Kidney (tissue), 14 donors: ENCODE data around the gene MBTD1. TPM values are rescaled to one million over a fixed set of nuclear protein-coding genes. Genes with fewer than 3 reads are reported as not detected.

Source experiments
- DNase-seq, 5 donors: peaks; one replicate each; pipeline ENCODE4 v3.0.0-alpha.2; 2013 to 2020
- FAIRE-seq: peaks from 2 replicates; lab custom pipeline; 2012; peaks lifted over from hg19 to GRCh38; lab: Jason Lieb, UNC
- H3K27ac ChIP-seq, 2 donors: one replicate each; pipeline ENCODE4 v1.7.0; 2013; ENCODE audit warnings: low read depth in 2 of 2, low read length in 2 of 2, inconsistent platforms in 1 of 2
- H3K27me3 ChIP-seq: one replicate; pipeline ENCODE4 v1.7.1; 2013; ENCODE audit warnings: low read length, inconsistent platforms; ENCODE audit not compliant: control insufficient read depth, insufficient read depth
- H3K36me3 ChIP-seq, 3 donors: one replicate each; pipeline versions ENCODE4 v1.7.0 to v1.7.1; 2013; ENCODE audit warnings: low read length in 3 of 3, control low read depth in 1 of 3, inconsistent platforms in 1 of 3; ENCODE audit not compliant: insufficient read depth in 3 of 3, control insufficient read depth in 2 of 3
- H3K4me1 ChIP-seq, 3 donors: one replicate each; pipeline versions ENCODE4 v1.7.0 to v1.7.1; 2013; ENCODE audit warnings: low read length in 3 of 3, inconsistent platforms in 1 of 3, low read depth in 1 of 3; ENCODE audit not compliant: control insufficient read depth in 2 of 3, insufficient read depth in 2 of 3
- H3K4me3 ChIP-seq, 3 donors: one replicate each; pipeline versions ENCODE4 v1.7.0 to v1.8.1; 2013; ENCODE audit warnings: low read length in 3 of 3, control low read depth in 1 of 3, inconsistent platforms in 1 of 3
- H3K9ac ChIP-seq, 3 donors: one replicate each; pipeline versions ENCODE4 v1.7.0 to v1.7.1; 2013; ENCODE audit warnings: low read length in 3 of 3, control low read depth in 1 of 3, inconsistent platforms in 1 of 3
- H3K9me3 ChIP-seq, 3 donors: one replicate each; pipeline versions ENCODE4 v1.7.0 to v1.7.1; 2013; ENCODE audit warnings: low read length in 3 of 3, control low read depth in 1 of 3, inconsistent platforms in 1 of 3; ENCODE audit not compliant: control insufficient read depth in 2 of 3, insufficient read depth in 1 of 3
- intact Hi-C: fragments of 100-400 bp; cut with DNase I; formaldehyde crosslinking; loops from one replicate; pipeline ENCODE4 v1.11.1; 2022
- polyA plus RNA-seq: library from polyadenylated mRNA; stranded (reverse); fragments of 350-450 nt; fragmentation: Illumina TruSeq; extraction: RNeasy Lipid Tissue Mini Kit (QIAGEN cat#74804); gene quantifications from one replicate; pipeline ENCODE4 v1.2.3, GENCODE V29; 2014; ENCODE audit warnings: low read depth, low replicate concordance; ENCODE audit not compliant: insufficient read depth
- total RNA-seq: library from RNA; stranded (reverse); fragmentation: NEBNext Ultra II Directional; extraction: Animal tissue kit (Norgen Biotek cat#: 25700); gene quantifications from one replicate; pipeline ENCODE4 v1.2.1, GENCODE V29; 2021
- TF ChIP-seq, protein P1 (sequence below): IDR thresholded peaks from 3 replicates; pipeline ENCODE4 v1.5.1; 2012; ENCODE audit warnings: mild to moderate bottlenecking, moderate library complexity, borderline replicate concordance; ENCODE audit not compliant: insufficient read depth; ENCODE audit errors: extremely low read depth
- donor health status: control.
- donor health status: control.
- donor health status: control.
- donor health status: control.
- donor health status: control.
- donor health status: DM: yes; HTN: yes; CAD: no.
- donor health status: Normal renal cell carcinoma (clear cell type).

Gene MBTD1
- total and polyA plus RNA-seq, 2 donors from 2014 or later: 4.8 to 14.9 TPM

DNA sequence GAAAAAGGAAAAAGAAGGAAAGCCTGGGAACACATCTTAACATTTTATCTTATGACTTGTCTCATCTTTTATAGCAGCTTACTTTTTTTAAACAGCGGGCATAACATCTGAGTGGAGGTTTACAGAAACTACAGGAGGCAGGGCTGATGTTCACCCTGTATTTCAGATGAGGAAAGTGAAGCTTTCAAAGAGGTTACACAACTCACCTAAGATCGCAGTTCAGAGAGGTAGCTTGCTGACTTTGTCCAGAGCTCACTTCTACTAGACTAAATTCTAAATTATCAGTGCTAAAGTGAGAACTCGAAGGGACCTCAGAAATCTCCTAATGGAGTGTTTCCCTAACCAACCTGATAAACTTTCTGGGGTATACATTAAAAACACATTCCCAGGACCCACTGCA, 3.7 kb downstream of the MBTD1 start:
- no peaks in the 10 kb centered on the region for H3K27me3 ChIP-seq
- H3K9ac ChIP-seq: no peak overlapping the region
- H3K4me1 ChIP-seq: peaks cover 0 to 30% (median 10%) of the 10 kb centered on the region in 3 donors
- no peak overlapping the region for H3K27ac ChIP-seq
- H3K4me3 ChIP-seq: no peak overlapping the region
- FAIRE-seq (no peak), DNase-seq (no peak)
- H3K9me3 ChIP-seq: no peaks in the 10 kb centered on the region
- TF ChIP-seq, protein P1, sequence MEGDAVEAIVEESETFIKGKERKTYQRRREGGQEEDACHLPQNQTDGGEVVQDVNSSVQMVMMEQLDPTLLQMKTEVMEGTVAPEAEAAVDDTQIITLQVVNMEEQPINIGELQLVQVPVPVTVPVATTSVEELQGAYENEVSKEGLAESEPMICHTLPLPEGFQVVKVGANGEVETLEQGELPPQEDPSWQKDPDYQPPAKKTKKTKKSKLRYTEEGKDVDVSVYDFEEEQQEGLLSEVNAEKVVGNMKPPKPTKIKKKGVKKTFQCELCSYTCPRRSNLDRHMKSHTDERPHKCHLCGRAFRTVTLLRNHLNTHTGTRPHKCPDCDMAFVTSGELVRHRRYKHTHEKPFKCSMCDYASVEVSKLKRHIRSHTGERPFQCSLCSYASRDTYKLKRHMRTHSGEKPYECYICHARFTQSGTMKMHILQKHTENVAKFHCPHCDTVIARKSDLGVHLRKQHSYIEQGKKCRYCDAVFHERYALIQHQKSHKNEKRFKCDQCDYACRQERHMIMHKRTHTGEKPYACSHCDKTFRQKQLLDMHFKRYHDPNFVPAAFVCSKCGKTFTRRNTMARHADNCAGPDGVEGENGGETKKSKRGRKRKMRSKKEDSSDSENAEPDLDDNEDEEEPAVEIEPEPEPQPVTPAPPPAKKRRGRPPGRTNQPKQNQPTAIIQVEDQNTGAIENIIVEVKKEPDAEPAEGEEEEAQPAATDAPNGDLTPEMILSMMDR: no peak
- H3K36me3 ChIP-seq: peaks cover 3 to 5% (median 4%) of the 10 kb centered on the region in 3 donors
- intact Hi-C loops: no loop called here

DNA sequence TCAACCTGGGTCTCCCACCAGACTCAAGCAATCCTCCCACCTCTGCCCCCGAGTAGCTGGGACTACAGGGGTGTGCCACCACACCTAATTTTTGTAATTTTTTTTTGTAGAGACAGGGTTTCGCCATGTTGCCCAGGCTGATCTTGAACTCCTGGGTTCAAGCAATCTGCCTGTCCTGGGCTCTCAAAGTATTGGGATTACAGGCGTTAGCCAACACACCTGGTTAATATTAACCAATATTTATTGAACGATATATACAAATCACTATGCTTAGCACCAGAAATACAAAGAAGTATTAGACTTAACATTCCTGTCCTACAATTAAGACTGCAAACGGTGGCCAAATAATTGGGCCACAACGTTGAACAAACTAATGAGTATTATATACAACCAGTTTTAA, 4.2 kb downstream of the MBTD1 start:
- Histone ChIP-seq H3K27ac (no peak overlapping the region), H3K4me1 (peaks cover 0 to 30% (median 10%) of the 10 kb centered on the region in 3 donors), H3K9ac (no peak overlapping the region), H3K4me3 (no peak overlapping the region), H3K9me3 (no peaks in the 10 kb centered on the region), H3K36me3 (peaks cover 3 to 5% (median 4%) of the 10 kb centered on the region in 3 donors), H3K27me3 (no peaks in the 10 kb centered on the region)
- DNase-seq (no peak), FAIRE-seq (no peak)
- intact Hi-C loops: no loop called here
- TF ChIP-seq, protein P1: no peak

DNA sequence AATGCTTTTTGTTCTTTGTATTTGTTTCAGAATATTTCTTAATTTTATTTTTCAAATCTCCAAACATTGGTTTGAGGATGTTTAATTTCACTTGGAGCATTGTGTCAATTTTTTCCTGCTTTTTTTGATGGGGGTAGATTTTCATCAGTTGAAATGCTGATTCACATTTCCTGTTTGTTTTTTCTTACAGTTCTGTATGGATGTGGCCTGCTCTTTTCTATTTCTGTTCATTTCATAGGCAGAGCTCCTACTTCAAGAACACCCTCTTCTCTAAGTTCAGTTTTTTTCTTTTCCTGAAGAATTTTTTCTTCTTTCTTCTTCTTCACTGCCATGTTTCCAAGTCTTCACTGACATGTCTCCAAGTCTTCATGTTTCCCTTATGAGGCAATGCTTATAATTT, 8.8 kb downstream of the MBTD1 start:
- H3K9me3 ChIP-seq: no peaks in the 10 kb centered on the region
- H3K27me3 ChIP-seq: no peaks in the 10 kb centered on the region
- no peak overlapping the region for H3K27ac ChIP-seq
- H3K4me1 ChIP-seq: peaks cover 0 to 9% (median 0%) of the 10 kb centered on the region in 3 donors
- TF ChIP-seq, protein P1: no peak
- FAIRE-seq (no peak), DNase-seq (no peak)
- H3K4me3 ChIP-seq: no peak overlapping the region
- H3K9ac ChIP-seq: no peak overlapping the region
- intact Hi-C loops: no loop called here
- peaks cover 3 to 5% (median 4%) of the 10 kb centered on the region in 3 donors for H3K36me3 ChIP-seq

DNA sequence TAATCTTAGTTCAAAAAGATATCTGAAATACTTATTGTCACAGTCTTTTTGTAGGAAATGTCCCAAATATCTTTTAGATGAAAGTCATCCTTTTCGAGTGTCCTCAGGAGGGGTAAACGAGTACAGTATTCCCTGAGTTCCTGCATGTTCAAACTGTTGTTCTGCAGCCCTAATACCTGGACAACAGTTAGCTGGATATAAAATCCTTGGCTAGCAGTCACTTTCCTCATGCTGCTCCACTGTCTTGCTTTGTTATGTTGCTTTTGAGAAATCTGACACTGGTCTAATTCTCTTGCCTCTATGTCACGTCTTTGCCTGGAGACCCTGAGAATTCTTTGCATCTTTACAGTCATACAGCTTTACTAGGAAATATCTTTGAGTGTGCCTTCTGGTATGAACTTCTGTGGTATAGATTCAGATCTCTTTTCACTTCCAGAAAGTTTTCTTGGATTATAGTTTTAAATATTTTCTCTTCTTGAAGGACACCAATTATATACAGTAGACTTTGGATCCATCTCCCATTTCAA, 9.5 kb downstream of the MBTD1 start:
- intact Hi-C loops: no loop called here

More for the DNA sequence above, 9.5 kb downstream of the MBTD1 start:
- H3K4me1 ChIP-seq: peaks cover 0 to 3% (median 0%) of the 10 kb centered on the region in 3 donors
- no peaks in the 10 kb centered on the region for H3K27me3 ChIP-seq
- no peak overlapping the region for H3K4me3 ChIP-seq
- FAIRE-seq (no peak), DNase-seq (no peak)
- TF ChIP-seq, protein P1: no peak
- no peak overlapping the region for H3K9ac ChIP-seq
- peaks cover 3 to 5% (median 4%) of the 10 kb centered on the region in 3 donors for H3K36me3 ChIP-seq
- no peak overlapping the region for H3K27ac ChIP-seq
- no peaks in the 10 kb centered on the region for H3K9me3 ChIP-seq
